ENCODE measurements around the gene STK38. TPM values are rescaled to one million over a fixed set of nuclear protein-coding genes. Genes with fewer than 3 reads are reported as not detected.

Gene STK38
- total and polyA plus RNA-seq, 2 of the 13 experiments (the other 11 are each of a cell fraction or from before 2014, with no cell fraction given), result 10.3 to 20.7 TPM

GRCh38 chr6:36514554-36515456 lies 32.5 kb downstream of the STK38 start (continued):
- peak; percentile 38; the same call in 1 of the 2 replicates for TF ChIP-seq PAXIP1 (CRISPR knock-in tag; conservative IDR thresholded peaks at IDR 0.05)
- TF ChIP-seq ZNF713 (CRISPR knock-in tag; IDR thresholded peaks at IDR 0.05), result no peak
- no peak for TF ChIP-seq YEATS2 (CRISPR knock-in tag; IDR thresholded peaks at IDR 0.05; ENCODE audit: borderline replicate concordance)
- no peak for TF ChIP-seq SATB2 (CRISPR knock-in tag; IDR thresholded peaks at IDR 0.05)
- no peak for TF ChIP-seq ZNF687 (CRISPR knock-in tag; IDR thresholded peaks at IDR 0.05)
- no peak for TF ChIP-seq IKZF1 (IDR thresholded peaks at IDR 0.05)
- no peak for TF ChIP-seq SRY (CRISPR knock-in tag; IDR thresholded peaks at IDR 0.05)
- TF ChIP-seq PHF5A (CRISPR knock-in tag; IDR thresholded peaks at IDR 0.05; ENCODE audit: low read depth, unreplicated experiment), result no peak
- TF ChIP-seq, protein P1, sequence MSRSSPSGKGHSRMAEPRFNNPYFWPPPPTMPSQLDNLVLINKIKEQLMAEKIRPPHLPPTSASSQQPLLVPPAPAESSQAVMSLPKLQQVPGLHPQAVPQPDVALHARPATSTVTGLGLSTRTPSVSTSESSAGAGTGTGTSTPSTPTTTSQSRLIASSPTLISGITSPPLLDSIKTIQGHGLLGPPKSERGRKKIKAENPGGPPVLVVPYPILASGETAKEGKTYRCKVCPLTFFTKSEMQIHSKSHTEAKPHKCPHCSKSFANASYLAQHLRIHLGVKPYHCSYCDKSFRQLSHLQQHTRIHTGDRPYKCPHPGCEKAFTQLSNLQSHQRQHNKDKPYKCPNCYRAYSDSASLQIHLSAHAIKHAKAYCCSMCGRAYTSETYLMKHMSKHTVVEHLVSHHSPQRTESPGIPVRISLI (CRISPR knock-in tag; IDR thresholded peaks at IDR 0.05; ENCODE audit: borderline replicate concordance), result peak; percentile 67; the same call in 1 of the 2 replicates
- TF ChIP-seq ZNF3 (CRISPR knock-in tag; IDR thresholded peaks at IDR 0.05), result no peak
- no peak for TF ChIP-seq MXD4 (CRISPR knock-in tag; IDR thresholded peaks at IDR 0.05)
- no peak for TF ChIP-seq SALL2 (CRISPR knock-in tag; IDR thresholded peaks at IDR 0.05)
- 0 out of 2 replicates have a peak, but pooled peaks have one; percentile 21 for TF ChIP-seq FOXP4 (CRISPR knock-in tag; IDR thresholded peaks at IDR 0.05)
- TF ChIP-seq ZNF879 (CRISPR knock-in tag; IDR thresholded peaks at IDR 0.05), result no peak
- no peak for TF ChIP-seq ZNF652 (CRISPR knock-in tag; IDR thresholded peaks at IDR 0.05; ENCODE audit: borderline replicate concordance, low read depth)
- TF ChIP-seq SP1 (IDR thresholded peaks at IDR 0.05), result no peak
- TF ChIP-seq SP1 (CRISPR knock-in tag; IDR thresholded peaks at IDR 0.05), result no peak
- no peak for TF ChIP-seq SMYD3 (CRISPR knock-in tag; IDR thresholded peaks at IDR 0.05)
